Kidney (tissue), 14 donors: Measurements from ENCODE around the gene NTRK3. TPM values are rescaled to one million over a fixed set of nuclear protein-coding genes. Genes with fewer than 3 reads are reported as not detected.

ENCODE experiments used
- DNase-seq, 5 donors: peaks; one replicate each; pipeline ENCODE4 v3.0.0-alpha.2; 2013 to 2020
- FAIRE-seq: peaks from 2 replicates; lab custom pipeline; 2012; peaks lifted over from hg19 to GRCh38; lab: Jason Lieb, UNC
- H3K27ac ChIP-seq, 2 donors: one replicate each; pipeline ENCODE4 v1.7.0; 2013; ENCODE audit warnings: low read depth in 2 of 2, low read length in 2 of 2, inconsistent platforms in 1 of 2
- H3K27me3 ChIP-seq: one replicate; pipeline ENCODE4 v1.7.1; 2013; ENCODE audit warnings: low read length, inconsistent platforms; ENCODE audit not compliant: control insufficient read depth, insufficient read depth
- H3K36me3 ChIP-seq, 3 donors: one replicate each; pipeline versions ENCODE4 v1.7.0 to v1.7.1; 2013; ENCODE audit warnings: low read length in 3 of 3, control low read depth in 1 of 3, inconsistent platforms in 1 of 3; ENCODE audit not compliant: insufficient read depth in 3 of 3, control insufficient read depth in 2 of 3
- H3K4me1 ChIP-seq, 3 donors: one replicate each; pipeline versions ENCODE4 v1.7.0 to v1.7.1; 2013; ENCODE audit warnings: low read length in 3 of 3, inconsistent platforms in 1 of 3, low read depth in 1 of 3; ENCODE audit not compliant: control insufficient read depth in 2 of 3, insufficient read depth in 2 of 3
- H3K4me3 ChIP-seq, 3 donors: one replicate each; pipeline versions ENCODE4 v1.7.0 to v1.8.1; 2013; ENCODE audit warnings: low read length in 3 of 3, control low read depth in 1 of 3, inconsistent platforms in 1 of 3
- H3K9ac ChIP-seq, 3 donors: one replicate each; pipeline versions ENCODE4 v1.7.0 to v1.7.1; 2013; ENCODE audit warnings: low read length in 3 of 3, control low read depth in 1 of 3, inconsistent platforms in 1 of 3
- H3K9me3 ChIP-seq, 3 donors: one replicate each; pipeline versions ENCODE4 v1.7.0 to v1.7.1; 2013; ENCODE audit warnings: low read length in 3 of 3, control low read depth in 1 of 3, inconsistent platforms in 1 of 3; ENCODE audit not compliant: control insufficient read depth in 2 of 3, insufficient read depth in 1 of 3
- intact Hi-C: fragments of 100-400 bp; cut with DNase I; formaldehyde crosslinking; loops from one replicate; pipeline ENCODE4 v1.11.1; 2022
- polyA plus RNA-seq: library from polyadenylated mRNA; stranded (reverse); fragments of 350-450 nt; fragmentation: Illumina TruSeq; extraction: RNeasy Lipid Tissue Mini Kit (QIAGEN cat#74804); gene quantifications from one replicate; pipeline ENCODE4 v1.2.3, GENCODE V29; 2014; ENCODE audit warnings: low read depth, low replicate concordance; ENCODE audit not compliant: insufficient read depth
- total RNA-seq: library from RNA; stranded (reverse); fragmentation: NEBNext Ultra II Directional; extraction: Animal tissue kit (Norgen Biotek cat#: 25700); gene quantifications from one replicate; pipeline ENCODE4 v1.2.1, GENCODE V29; 2021
- TF ChIP-seq, protein P1 (sequence below): IDR thresholded peaks from 3 replicates; pipeline ENCODE4 v1.5.1; 2012; ENCODE audit warnings: mild to moderate bottlenecking, moderate library complexity, borderline replicate concordance; ENCODE audit not compliant: insufficient read depth; ENCODE audit errors: extremely low read depth
- donor health status: control.
- donor health status: control.
- donor health status: control.
- donor health status: control.
- donor health status: control.
- donor health status: DM: yes; HTN: yes; CAD: no.
- donor health status: Normal renal cell carcinoma (clear cell type).

Gene NTRK3
- total and polyA plus RNA-seq, 2 donors from 2014 or later, result 8.9 to 25.5 TPM

DNA sequence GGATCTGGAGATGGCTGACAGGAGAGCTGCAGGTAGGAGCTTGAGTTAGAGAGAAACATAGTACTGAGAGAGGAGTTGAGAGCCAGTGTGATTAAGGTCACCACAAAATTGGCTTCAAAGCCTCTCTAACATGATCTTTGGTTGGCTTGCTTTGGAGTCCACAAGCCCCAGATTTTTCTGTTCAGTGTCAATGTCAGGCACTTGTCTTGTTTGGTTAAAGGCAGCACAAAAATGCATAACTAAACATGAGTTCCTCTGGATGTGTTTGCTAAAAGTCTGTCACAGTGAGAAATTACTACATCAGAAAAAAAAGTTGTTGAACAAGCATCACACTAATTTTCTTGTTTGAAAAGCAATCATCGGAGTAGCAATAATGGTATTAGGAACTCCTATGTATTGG lies 440.5 kb downstream of the NTRK3 start:
- Histone ChIP-seq H3K27me3 (no peaks in the 10 kb centered on the region), H3K27ac (no peak overlapping the region), H3K4me1 (no peaks in the 10 kb centered on the region), H3K36me3 (no peaks in the 10 kb centered on the region), H3K4me3 (no peak overlapping the region), H3K9me3 (no peaks in the 10 kb centered on the region), H3K9ac (no peak overlapping the region)
- DNase-seq, result no peak
- no peak for FAIRE-seq
- intact Hi-C loops, result no loop called here
- TF ChIP-seq, protein P1, sequence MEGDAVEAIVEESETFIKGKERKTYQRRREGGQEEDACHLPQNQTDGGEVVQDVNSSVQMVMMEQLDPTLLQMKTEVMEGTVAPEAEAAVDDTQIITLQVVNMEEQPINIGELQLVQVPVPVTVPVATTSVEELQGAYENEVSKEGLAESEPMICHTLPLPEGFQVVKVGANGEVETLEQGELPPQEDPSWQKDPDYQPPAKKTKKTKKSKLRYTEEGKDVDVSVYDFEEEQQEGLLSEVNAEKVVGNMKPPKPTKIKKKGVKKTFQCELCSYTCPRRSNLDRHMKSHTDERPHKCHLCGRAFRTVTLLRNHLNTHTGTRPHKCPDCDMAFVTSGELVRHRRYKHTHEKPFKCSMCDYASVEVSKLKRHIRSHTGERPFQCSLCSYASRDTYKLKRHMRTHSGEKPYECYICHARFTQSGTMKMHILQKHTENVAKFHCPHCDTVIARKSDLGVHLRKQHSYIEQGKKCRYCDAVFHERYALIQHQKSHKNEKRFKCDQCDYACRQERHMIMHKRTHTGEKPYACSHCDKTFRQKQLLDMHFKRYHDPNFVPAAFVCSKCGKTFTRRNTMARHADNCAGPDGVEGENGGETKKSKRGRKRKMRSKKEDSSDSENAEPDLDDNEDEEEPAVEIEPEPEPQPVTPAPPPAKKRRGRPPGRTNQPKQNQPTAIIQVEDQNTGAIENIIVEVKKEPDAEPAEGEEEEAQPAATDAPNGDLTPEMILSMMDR, result no peak

Other genes with a start within 250 kb of the NTRK3 start
- 24.7 TPM for gene MRPL46, start 210.6 kb upstream of the NTRK3 start, total RNA-seq
- gene MRPL46, start 210.6 kb upstream of the NTRK3 start, polyA plus RNA-seq, result 73.4 TPM
- gene MRPS11, start 211.0 kb upstream of the NTRK3 start, total RNA-seq, result 35.2 TPM
- gene MRPS11, start 211.0 kb upstream of the NTRK3 start, polyA plus RNA-seq, result 96.8 TPM